ENCODE results near the gene BAK1.
"Not testable (repeated sequence)": the region's sequence is repeated elsewhere in the genome, so short reads cannot be mapped to it uniquely, and the experiment has no call there.

BAK1 gene

GRCh38 chr6:33549196-33549595, 30.9 kb downstream of the BAK1 start:
- no peak for DNase-seq

DNA sequence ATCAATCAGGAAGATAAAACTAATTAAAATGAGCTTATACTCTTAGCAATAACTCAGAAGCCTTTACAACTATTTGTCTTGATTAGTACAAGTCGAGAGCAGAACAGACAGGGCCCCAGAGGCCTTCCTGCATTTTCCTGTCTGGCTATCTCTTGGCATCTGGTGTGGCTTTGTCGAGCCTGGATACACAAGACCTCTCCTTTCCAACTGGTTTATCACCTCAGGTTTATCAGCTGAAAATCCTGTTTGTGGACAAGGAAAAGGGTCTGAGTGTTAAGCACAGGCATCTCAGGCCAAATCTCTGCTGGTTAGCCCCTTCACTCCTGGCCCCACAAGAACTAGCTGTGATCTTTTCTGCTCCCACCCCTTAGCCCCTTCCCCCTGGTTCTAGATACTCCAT, 32.6 kb downstream of the BAK1 start:
- no peak for DNase-seq

DNA sequence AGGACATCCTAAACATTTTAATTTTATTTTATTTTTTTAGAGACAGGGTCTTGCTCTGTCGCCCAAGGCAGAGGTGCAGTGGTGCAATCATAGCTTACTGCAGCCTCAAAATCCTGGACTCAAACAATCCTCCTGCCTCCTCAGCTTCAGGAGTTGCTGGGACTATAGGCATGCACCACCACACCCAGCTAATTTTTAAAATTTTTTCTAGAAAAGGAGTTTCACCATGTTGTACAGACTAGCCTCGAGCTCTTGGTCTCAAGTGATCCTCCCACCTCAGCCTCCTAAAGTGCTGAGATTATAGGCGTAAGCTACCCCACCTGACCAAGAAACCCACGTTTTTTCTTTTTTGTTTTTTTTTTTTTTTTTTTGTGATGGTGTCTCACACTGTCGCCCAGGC, 33.3 kb downstream of the BAK1 start:
- no peak for DNase-seq

- DNase-seq = not testable (repeated sequence)
These were observed 34.8 kb downstream of the BAK1 start for GRCh38 chr6:33545292-33545691.

GRCh38 chr6:33543116-33543515, 37.0 kb downstream of the BAK1 start:
- no peak for DNase-seq

GRCh38 chr6:33540768-33541167, 39.3 kb downstream of the BAK1 start:
- no peak for DNase-seq

GRCh38 chr6:33534702-33535101, 45.4 kb downstream of the BAK1 start:
- no peak for DNase-seq

GRCh38 chr6:33533163-33533869, 46.8 kb downstream of the BAK1 start:
- DNase-seq = peak; percentile 73

DNA sequence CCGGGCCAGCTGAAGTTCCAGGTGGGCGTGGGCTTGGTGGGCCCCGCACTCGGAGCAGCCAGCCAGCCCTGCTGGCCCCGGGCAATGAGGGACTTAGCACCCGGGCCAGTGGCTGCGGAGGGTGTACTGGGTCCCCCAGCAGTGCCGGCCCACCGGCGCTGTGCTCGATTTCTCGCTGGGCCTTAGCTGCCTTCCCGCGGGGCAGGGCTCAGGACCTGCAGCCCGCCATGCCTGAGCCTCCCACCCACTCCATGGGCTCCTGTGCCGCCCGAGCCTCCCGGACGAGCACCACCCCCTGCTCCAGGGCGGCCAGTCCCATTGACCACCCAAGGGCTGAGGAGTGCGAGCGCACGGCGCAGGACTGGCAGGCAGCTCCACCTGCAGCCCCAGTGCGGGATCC, 47.6 kb downstream of the BAK1 start:
- DNase-seq = not testable (repeated sequence)

DNA sequence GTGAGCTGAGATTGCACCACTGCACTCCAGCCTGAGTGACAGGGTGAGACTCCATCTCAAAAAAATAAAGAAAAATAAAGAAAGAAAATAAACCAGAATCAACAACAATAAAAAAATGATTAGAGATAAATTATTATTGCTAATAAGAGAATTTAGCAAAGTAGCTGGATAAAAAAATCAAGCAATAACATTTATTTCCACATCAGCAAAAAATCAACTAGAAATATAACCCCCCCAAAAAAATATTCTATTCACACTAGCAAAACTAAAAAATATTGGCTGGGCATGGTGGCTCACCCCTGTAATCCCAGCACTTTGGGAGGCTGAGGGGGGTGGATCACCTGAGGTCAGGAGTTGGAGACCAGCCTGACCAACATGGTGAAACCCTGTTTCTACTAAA, 49.5 kb downstream of the BAK1 start:
- not testable (repeated sequence) for DNase-seq
